ENCODE measurements around the gene KRTAP10-7.
"Not testable (repeated sequence)": the region's sequence is repeated elsewhere in the genome, so short reads cannot be mapped to it uniquely, and the experiment has no call there.

KRTAP10-7 gene

GRCh38 chr21:44571844-44572782 is 28.3 kb upstream of the KRTAP10-7 start:
- no peak for DNase-seq (ENCODE audit: low spot score)

GRCh38 chr21:44572959-44573583 is 27.3 kb upstream of the KRTAP10-7 start:
- DNase-seq (ENCODE audit: low spot score) = peak; percentile 20

GRCh38 chr21:44573630-44574456 is 26.6 kb upstream of the KRTAP10-7 start, which contains the start of gene KRTAP10-4:
Gene KRTAP10-4, plus strand, starts transcription at chr21:44573729. Its CDS starts 30 bp downstream, at chr21:44573759.
- DNase-seq (ENCODE audit: low spot score) = not testable (repeated sequence)

- peak; percentile 9 for DNase-seq (ENCODE audit: low spot score)
These were observed 25.7 kb upstream of the KRTAP10-7 start for GRCh38 chr21:44574457-44575306.

- DNase-seq (ENCODE audit: low spot score) = no peak
These were observed 24.9 kb upstream of the KRTAP10-7 start for GRCh38 chr21:44575307-44576024.

GRCh38 chr21:44576025-44576420 is 24.4 kb upstream of the KRTAP10-7 start:
- DNase-seq (ENCODE audit: low spot score) = no peak

DNA sequence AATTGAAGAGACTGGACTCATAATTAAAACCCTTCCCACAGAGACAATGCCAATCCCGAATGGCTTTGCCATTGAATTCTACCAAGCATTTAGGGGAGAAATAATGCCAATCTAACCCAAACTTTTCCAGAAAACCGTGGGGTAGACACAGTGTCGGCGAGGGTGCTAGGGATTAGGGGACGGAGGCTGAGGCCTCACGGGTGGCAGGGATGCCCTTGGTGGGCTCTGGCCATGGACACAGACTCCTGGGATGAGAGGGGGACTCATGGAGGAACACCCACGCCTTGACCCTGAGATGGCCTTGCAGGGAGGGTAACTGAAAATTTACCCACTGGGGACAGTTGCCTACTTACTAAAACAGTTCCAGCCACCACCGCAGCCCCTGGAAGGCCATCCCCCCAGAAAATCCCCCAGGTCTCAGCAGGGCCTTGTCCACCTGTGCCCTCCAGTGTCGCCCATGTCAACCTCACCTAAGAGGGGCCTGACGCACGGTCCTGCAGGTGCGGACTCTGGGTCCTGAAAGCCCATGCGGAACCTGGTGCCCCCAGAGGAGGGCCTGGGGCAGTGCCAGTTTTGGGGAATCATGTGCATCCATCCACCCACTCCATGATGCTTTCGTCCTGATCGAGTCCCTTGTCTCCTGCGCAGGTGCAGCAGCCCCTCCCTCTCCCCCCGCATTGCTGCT is 21.9 kb upstream of the KRTAP10-7 start:
- no peak for DNase-seq (ENCODE audit: low spot score)

GRCh38 chr21:44579056-44579832 is 21.2 kb upstream of the KRTAP10-7 start:
- DNase-seq (ENCODE audit: low spot score) = no peak

- no peak for DNase-seq (ENCODE audit: low spot score)
These were observed 20.6 kb upstream of the KRTAP10-7 start for GRCh38 chr21:44579833-44580144.

DNA sequence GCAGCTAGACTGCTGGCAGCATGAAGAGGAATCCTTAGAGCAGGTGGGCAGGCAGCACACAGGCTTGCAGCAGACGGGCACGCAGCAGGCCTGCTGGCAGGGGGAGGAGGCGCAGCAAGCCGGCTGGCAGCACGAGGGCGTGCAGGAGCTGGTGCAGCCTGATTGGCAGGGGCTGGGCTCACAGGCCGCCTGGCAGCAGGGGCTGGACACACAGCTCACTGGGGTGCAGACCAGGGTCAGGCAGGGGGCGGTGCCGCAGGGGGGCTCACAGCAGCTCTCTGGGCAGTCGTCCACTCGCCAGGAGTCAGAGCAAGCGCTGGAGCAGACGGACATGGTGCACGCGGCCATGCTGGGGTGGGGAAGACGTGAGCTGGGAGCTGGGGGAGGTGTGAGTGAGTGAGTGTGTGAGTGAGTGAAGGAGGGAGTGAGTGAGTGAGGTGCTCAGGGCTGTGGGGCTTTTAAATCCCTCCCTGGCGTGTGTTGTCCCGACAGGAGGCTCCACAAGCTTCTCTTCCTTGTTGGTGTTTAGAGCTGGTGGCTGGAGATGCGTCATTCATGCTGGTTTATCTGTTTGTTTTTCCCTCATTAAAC is 20.1 kb upstream of the KRTAP10-7 start, which contains the start of gene KRTAP10-5:
Gene KRTAP10-5 (minus strand): TSS at position 374 of the 591 bp plus-strand sequence. CDS start 26 bp downstream, at position 348.
- not testable (repeated sequence) for DNase-seq (ENCODE audit: low spot score)

- DNase-seq (ENCODE audit: low spot score) = no peak
These were observed 19.2 kb upstream of the KRTAP10-7 start for GRCh38 chr21:44581158-44581557.

DNA sequence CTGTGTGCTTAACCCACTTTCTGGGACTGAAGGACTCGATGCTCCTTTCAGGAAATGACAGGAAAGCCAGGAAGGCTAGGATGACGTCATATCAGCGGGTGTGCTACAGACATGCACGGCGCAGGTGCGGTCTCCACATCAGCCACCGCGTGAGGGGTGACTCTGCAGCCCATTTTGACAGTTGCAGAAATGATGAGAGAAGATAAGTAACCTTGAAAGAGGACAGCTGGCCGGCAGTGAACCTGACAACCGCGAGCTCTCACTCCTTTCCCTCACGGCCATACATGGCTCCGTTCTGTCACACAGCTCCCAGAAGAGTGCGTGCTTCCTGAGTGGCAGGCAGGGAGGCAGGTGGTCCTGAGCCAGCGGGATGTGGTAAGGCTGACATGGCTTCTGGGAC is 18.3 kb upstream of the KRTAP10-7 start:
- no peak for DNase-seq (ENCODE audit: low spot score)

DNA sequence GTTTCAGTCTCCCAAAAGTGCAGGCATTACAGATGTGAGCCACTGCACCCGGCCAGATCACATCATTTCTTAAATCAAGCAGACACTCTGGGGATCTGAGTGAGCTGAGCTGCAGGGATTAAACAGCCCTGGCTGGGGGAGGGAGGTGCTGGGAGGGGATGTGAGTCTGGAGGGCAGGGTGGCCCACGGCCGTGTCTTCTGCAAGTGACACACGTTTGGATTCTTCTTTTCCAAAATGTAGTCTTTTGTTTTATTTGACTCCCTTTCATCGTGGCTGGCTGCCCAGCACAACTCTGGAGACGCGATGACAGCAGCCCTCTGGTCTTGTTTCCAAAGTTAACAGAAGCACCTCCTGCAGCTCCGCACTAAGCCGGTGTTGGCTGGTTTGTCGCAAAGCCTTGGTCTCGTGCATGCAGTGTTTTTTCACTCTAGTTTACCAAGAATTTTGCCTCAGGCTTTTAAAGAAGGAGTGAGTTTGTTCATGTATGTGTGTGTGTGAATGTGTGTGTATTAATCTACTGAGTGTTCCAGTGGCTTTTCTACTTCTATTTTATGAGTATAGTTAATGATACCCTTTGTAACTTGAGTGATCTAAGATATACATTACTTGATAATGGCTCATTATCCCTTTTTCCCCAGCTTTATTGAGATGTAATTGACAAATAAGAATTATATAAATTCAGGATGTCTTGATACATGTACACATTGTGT is 17.2 kb upstream of the KRTAP10-7 start:
- no peak for DNase-seq (ENCODE audit: low spot score)

GRCh38 chr21:44583800-44584147 is 16.6 kb upstream of the KRTAP10-7 start:
- peak; percentile 14 for DNase-seq (ENCODE audit: low spot score)

GRCh38 chr21:44585892-44586291 is 14.5 kb upstream of the KRTAP10-7 start:
- DNase-seq (ENCODE audit: low spot score) = no peak

DNA sequence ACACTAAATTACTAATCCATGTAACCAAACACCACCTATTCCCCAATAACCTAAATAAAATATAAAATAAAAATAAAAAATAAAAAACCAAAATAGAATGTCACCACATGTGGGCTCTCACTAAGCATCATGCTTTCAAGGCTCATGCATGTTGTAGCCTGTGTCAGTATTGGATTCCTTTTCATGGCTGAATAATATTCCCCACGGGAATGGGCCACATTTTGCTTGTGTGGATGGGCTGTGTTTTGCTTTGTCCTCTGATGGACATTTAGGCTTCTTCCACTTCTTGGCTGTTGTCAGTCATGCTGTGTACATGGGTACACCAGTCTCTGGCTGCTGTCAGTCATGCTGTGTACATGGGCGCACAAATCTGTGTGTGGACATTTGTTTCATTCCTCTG is 11.3 kb upstream of the KRTAP10-7 start:
- DNase-seq (ENCODE audit: low spot score) = no peak

DNA sequence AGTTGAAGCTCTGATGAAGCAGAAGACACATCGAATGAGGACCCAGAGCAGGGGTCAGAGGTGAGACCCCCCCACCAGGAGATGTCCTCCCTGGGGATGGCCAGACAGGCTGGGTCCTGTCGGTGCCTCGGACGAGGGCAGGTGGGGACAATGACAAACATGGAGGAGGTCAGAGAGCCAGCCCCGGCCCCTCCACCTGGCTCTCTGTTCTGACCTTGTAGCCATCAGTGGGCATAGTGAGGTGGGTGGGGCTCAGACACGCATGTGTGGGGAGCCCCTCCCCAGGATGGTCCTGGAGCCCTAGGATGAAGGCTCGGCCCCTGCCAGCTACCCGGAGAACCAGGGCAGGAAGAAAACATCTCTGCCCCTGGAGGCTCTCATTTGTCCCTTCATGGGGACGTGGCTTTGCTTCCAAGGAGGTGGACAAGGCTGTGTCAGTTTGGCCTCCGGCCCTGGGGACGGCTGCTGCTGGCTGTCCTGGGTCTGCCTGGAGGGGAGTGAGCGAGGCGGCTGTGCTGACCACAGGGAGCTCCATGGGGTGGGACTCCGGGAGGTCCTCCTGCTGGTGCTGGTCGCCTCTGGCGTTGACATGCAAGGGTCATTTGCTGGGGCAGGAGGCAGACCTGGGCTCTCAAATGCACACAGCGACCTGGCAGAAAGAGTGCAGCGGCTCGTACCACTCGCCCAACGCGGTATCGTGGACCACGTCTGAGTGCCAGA is 10.7 kb upstream of the KRTAP10-7 start:
- DNase-seq (ENCODE audit: low spot score) = no peak

- no peak for DNase-seq (ENCODE audit: low spot score)
These were observed 10.1 kb upstream of the KRTAP10-7 start for GRCh38 chr21:44590311-44590721.

Data from RKO (cell line).